Effector CD8-positive, alpha-beta T cell (primary cell): ENCODE measurements around the gene MORN1.
A peak's percentile ranks its signal among the peaks of the same experiment; 100 is the strongest.
"Not testable (repeated sequence)": the region's sequence is repeated elsewhere in the genome, so short reads cannot be mapped to it uniquely, and the experiment has no call there.

Source experiments
- DNase-seq: peaks from one replicate; lab custom pipeline; 2025; lab: John Stamatoyannopoulos, UW
- total RNA-seq, 4 experiments: gene quantifications; one replicate each; lab custom pipeline; 2026; lab: John Stamatoyannopoulos, UW

The MORN1 gene
- total RNA-seq: 8.7 to 13.4 (median 10.4) reads per million in 4 experiments

DNA sequence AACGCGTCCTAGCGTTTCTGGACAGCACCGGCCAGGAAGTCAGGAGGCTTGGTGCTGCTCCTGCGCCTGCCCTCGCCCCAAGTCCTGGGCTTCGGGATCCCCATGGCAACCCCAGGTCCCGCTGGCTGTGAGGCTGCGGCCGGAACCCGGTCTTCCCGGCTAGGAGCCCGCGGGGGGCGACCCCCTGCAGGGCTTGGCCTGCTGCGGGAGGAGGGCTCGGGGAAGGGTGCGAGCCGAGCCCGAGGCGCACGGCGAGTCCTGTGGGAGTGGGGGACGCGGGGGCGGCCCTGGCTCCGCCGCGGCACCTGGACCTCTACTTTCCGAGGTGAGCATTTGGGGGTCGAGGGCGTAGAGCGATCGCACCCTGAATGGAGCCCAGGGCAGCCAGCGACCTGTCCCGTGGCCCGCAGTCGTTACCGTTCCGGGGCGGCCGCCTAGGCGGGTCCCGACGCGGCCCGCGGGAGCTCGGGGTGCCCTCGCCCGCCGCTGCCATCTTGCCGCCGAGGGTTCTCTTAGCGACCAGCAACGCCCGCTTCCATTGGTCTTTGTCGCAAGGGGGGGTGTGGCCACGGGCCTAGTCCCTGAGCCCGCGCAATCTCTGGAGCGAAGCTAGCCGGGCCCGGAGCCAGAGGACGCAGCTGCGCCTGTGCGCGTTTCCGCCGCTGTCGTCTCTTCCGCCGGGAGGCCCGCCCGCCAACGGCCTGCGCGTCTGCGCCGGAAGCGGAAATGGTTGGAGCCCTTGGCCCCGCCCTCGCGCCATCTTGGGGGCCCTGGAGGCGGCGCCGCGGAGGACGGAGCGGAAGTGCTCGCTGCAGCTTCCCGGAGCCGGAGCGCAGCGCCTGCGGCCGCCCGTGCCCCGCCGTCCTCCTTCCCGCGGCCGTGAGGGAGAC, at the start of gene MORN1, which contains the start of gene RER1:
Gene MORN1 (minus strand): TSS at position 514 of the 890 bp plus-strand sequence. CDS start 21 bp downstream, at position 493.
Gene RER1 (plus strand): TSS at position 801 of the 890 bp plus-strand sequence. CDS start 3,950 bp downstream, outside the sequence.
- peak; percentile 97 for DNase-seq

DNA sequence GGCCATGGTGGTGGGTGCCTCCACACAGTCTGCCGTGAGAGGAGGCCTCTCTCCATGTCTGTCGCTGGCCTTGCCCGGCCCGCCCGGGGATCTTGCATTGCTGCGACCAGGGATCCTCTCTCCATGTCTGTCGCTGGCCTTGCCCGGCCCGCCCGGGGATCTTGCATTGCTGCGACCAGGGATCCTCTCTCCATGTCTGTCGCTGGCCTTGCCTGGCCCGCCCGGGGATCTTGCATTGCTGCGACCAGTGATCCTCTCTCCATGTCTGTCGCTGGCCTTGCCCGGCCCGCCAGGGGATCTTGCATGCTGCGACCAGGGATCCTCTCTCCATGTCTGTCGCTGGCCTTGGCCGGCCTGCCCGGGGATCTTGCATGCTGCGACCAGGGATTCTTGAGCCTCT, 49.0 kb upstream of the MORN1 start:
- not testable (repeated sequence) for DNase-seq

DNA sequence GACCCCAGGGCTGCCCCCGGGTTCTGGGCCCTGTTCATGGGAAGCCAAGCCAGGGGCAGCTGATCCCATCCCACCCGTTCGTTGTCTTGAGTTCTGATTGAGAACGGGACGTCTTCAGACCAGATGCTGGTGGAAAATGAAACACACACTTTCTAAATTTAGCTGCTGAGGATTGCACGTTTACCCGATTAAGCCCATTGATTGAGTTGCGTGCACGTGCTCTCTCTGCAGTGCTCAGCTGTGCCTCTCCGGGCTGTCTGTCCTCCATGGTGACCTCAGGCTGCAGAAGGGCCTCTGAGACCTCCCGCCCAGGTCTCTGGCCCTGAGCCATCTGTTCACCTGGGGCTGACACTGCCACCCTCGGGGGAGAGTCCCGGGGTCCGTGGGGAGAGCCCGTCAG, 48.0 kb upstream of the MORN1 start:
- no peak for DNase-seq

DNA sequence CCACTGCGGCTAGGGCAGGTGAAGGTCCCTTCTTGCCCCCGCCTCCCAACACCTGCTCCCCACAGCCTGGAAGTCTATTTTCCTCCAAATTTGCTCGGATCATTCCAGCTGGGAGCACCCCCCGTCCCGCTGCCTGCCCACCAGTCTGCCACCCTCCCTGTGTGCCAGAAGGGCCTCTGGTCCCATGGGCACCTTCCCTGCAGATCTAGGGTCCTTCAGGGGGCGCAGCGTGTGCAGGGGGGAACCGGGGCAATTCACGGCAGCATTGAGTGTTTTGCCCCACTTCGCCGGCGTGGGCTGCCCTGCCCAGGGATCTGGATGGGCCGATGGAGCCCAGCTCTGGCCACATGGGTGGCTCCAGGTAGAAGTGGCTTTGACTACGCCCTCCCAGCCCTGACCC, 47.3 kb upstream of the MORN1 start:
- no peak for DNase-seq

DNA sequence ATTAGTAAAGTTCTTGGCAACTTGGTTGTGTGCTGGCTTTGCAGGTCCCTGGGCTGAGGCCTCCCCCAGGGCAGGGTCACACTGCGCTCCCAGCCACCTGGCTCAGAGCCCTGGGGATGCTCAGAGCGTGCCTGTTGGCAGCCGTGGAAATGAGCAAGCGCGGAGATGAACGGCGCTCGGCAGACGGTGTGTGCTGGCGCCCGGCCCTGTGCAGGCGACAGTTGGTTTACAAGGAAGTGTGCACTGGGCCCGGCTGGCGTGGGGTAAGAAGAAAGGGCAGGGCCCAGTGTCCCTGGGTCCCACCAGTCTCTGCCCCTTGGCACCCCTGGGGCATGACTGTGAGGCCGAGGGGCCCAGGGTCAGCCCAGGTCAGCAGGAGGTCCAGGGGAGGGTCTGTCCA, 46.7 kb upstream of the MORN1 start:
- DNase-seq: no peak

DNA sequence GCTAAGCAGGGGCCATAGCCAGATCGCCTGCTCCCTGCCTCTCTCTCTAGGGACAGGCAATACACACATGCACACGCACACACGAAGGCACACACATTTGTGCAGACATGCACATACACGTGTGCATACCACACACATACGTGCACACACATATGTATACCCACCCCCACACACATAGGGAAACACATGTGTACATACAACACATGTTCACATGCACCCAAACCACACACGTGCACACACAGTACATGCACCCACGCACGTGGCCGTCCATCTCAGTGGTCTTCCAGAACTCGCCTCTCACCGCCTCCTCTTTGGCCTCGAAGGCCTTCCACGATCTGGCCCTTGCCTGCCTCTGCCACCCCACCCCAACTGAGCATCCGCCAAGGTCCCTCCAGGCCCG, 46.3 kb upstream of the MORN1 start:
- DNase-seq: no peak

DNA sequence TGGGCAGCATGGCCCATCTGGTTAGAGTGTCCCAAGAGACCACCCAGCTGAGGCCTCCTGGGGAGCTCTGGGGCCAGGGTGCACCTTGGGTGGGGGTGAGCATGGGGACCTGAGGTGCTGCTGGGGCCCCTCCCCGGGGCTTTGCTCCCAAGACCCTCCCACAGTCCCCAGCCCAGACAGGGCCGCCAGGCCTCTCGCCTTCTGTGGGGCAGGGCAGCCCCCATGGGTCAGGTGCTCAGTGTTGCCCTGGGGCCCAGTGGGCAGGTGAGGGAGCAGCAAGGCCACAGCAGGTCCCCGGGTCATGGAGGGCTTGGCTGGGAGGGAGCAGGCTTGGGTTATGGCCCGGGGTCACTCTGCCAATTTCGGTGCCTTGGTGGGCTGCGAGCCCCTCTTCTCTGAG, 45.5 kb upstream of the MORN1 start:
- DNase-seq: no peak

DNA sequence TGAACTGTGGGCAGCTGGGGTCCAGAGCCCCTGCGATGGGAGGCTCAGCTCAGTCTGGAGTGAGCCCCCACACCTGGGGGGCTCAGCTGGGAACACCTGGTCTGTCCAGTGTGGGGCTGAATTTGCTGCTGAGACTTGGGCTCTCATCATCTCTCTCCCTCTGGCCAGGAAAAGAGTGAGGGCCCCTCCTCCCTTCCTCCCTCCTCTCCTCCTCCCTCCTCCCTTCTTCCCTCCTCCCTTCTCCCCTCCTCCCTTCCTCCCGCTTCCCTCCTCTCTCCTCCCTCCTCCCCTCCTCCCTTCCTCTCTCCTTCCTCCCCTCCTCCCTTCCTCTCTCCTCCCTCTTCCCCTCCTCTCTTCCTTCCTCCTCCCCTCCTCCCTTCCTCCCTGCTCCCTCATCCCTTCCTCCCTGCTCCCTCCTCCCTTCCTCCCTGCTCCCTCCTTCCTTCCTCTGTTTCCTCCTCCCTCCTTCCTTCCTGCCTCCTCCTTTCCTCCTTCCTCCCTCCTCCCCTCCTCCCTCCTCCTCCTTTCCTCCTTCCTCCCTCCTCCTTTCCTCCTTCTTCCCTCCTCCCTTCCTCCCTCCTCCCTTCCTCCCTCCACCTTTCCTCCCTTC, 44.5 kb upstream of the MORN1 start:
- DNase-seq: no peak

DNA sequence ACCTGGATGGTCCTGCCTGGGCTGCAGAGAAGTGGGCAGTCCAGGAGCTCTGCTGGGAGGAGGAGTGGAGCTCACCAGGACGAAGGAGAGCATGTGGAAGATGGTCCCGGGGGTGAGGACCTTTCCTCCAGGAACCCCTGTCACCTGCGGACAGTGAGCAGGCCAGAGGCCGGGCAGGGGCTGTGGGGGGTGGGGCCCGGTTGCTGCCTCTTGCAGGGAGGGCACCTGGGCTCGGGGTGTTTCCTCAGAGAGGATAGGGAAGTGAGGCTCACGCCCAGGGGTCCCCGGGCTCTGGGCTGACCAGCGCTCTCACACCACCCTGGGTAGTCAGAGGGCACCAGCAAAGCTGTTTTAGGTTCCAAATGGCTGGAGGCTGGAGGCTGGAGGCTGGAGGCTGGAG, 43.7 kb upstream of the MORN1 start:
- DNase-seq: no peak

DNA sequence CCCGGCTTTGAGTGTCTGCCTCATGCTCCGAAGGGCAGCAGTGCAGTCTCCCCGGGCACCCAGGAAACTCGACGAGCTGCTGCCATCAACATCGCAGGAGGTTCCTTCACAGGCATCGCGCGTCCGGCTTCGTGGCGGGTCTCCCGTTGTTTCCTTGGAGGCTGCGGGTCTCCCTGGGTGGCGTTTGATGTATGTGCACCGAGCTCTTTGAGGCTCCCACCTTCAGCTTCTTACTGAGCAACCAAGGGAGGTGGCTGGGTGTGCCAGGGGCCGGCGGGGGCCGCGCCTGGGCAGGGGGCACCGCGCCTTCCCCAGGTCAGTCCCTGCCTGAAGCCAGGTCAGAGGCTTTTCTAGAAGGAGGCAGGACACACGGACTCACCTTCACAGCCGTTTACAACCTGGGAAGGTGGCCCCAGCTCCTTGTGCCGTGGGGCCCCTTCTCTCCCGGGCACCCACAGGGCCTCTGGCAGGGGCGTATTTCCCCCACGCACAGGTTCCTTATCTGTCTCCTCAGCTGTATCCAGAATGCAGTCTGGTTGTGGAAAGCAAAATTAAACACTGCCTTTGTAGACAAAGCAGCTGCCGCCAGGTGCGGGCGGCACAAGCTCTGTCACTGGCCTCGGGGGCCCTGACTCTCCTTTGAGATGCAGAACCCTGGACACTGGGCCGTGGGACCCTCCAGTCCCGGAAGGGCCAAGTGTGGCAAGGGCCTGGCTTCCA, 42.7 kb upstream of the MORN1 start:
- DNase-seq: no peak

DNA sequence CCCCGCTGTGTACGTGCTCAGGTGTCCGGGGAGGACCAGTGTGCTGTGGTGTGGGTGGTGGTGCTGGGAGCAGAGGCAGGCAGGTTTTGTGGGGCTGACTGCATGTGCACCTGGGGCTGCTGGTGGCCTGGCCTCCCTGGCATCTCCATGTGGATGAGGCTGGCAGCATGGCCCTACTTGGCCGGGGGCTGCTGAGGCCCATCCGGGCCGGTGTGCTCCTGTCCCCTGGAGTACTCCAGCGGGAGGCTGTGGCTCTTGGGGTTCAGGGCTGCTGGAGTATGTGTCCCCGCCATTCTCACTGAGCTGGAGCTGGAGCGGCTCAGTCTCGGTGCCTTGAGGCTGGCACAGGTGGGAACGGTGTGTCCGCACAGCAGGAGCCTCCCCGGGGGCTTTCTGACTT, 41.8 kb upstream of the MORN1 start:
- no peak for DNase-seq

DNA sequence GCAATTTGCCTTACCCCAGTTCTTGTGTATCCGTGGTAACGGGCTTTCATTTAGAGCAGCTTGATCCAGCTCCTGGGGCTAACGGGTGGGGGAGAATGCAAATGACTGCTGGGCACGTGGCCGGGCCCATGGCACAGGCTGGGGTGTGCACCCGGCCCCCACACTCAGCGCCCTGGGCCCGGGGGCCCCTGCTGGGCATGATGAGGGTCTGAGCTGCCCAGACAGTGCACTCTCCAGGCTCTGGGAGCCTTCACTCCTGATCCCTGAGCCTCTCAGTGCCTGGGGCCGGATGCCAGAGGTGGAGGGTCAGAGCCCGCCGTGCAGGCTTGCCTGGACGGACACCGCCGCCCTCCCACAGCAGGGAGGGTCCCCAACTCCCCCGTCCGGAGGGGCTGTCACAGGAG, 41.1 kb upstream of the MORN1 start:
- DNase-seq: no peak

DNA sequence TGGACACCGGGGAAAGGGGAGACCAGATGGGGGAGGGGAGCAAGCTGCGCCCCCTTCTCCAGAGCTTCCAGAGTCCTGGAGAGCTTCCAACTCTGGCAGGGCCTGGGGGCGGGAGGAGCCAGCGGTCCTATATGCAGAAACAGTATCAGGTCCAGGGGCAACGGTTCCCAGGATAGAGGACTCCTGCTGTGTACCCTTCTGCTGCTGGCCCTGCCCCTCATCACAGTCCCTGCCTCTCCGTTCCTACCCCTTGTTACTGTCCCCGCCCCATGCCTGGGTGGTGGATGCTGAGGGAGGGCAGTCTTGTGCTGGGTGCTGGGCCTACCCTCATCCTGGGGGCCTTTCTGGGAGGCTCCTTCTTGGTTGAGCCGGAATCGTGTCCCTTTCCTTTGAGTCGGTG, 40.2 kb upstream of the MORN1 start:
- DNase-seq: no peak

DNA sequence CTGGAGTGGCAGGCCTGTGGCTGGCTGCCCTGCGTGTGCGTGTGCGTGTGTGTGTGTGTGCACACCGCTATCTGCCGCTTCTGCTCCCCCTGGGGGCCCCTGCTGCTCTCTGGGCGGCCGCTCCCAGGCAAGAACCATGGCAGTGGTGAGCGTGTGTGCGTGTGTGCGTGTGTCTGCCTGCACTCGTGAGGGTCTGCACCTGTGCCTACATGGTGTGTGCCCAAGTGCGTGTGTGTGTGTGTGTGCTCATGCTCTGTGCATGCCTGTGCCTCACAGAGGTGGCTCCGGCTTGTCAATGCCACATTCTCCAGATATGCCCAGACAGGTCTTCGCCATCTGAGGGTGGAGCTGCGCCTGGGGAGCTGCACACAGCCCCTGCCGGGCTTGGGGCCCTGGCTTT, 39.7 kb upstream of the MORN1 start:
- DNase-seq: no peak

DNA sequence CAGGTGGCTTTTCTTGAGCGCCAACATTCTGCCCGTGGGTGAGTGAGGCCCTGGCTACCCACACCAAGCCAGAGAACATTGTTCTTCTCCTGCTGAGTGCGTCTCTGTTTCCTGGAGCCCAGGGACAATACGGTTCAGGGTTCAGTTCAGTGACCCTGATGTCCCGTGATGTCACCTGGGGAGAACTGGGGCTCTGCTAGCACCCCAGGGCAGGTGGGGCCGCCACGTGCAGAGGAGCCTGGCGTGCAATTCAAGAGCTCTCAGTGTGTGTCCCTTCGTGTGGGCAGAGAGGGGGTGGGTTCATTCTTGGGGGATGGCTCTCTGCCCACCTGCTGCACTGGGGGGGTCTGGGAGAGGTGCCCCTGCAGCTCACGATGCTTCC, 39.2 kb upstream of the MORN1 start:
- DNase-seq: no peak

DNA sequence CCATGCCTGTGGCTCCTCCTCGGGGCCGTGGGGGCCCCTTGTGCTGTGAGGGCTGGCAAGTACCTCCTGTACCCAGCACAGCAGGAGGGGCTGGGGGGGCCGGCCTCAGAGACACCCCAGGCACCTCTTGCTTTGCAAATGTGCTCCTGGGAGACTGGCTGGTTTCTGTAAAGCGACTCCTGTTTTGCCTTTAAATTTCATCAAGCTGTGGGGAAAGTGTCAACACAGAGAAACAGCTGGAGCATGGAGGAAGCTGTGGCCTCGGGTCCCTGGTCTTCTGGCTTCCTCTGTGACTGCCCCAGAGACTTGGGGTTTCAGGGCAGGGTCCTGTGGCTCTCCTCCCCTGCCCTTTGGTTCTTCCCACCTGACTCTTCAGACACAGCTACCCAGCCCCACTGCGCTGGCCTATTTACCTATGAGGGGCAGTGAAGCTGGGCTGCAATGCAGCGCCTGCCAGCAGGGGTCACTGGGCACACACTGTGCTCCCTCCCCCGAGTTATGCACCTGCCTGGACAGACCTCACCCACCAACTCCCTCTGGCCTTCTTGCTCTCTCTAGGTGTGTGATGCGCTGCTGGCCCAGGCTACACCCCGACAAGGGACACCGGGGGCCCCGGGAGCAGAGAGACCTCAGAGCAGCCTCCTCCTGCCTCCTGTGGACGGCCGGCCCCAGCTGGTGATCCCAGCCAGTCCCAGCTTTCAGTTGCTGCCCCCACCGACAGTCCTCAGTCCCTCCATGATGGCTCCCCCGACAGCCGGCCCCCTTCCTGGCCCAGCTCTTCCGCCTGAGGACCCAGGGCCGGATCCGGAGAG, 38.6 kb upstream of the MORN1 start:
- no peak for DNase-seq

DNA sequence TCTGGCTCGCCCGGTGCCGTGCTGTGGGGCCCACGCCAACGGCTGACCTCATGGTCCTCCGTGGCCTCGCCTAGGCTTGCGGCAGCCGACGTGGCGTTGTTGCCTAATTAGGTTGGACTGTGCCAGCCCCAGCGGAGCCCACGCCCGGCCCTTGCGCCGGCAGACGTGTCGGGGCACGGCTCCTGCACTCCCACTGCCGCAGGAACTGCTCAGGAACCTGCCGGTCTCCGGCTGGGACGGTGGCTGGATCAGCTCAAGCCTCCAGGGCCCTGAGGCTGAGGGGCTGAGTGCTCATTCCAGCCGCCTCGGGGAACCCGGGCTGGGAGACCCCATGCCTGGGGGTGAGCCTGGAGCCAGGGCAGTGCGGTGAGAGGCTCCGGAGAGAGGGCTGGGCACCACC, 37.1 kb upstream of the MORN1 start:
- DNase-seq: no peak

DNA sequence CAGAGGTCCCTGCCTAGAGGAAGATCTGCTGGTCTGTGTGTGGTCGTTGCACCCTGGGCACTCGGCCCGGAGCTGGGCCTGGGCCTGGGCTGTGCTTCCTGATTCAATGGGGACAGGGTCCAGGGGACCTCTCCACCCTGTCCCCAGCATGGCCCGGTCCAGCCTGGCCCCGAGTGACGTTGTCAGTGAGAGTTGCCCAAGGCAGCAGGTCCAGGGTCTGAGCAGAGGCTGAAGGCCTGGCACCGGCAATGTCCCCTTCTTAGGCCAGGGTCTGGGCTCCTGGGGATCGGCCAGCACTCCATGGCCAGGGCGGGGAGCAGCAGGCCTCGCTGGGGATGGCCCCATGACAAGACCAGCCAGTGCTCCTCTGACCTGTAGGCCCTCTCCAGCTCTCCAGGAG, 36.6 kb upstream of the MORN1 start:
- no peak for DNase-seq

DNA sequence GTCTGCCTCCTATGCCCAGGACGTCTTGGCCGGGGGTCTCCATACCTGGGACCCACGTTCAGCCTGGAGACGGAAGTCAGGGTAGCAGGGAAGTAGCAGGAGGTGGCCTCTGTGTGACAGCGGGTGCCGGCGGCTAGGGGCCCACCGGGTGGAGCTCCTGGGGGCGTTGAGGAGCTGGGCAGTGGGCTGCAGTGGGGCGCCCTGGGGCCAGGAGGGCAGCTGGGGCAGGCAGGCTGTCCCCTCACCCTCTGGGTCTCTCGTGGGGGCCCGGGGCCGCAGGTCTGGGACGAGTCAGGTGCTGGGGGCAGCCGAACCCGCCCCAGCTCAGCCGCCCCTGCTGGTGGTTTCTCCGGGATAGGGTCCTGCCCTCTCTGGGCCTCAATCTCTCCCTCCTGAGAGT, 35.7 kb upstream of the MORN1 start:
- no peak for DNase-seq

DNA sequence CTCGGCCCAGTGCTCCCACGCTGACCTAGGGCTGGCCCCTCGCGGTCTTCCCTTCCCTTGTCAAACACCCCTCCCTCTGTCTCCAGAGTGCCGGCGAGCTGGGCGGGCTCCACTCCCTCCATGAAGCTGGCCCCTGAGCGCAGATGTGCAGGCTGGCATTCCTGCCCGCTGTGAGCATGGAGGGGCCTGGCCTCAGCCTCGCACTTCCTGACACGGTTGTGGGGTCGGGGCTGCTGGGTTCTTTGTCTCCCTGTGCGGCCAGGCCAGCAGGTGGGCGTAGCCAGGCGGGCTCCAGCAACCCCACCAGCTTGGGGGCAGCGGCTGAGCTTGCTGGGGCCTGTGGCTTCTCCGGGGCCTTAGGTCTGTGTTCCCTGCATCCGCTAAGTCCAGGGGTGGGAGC, 35.2 kb upstream of the MORN1 start:
- DNase-seq: no peak

DNA sequence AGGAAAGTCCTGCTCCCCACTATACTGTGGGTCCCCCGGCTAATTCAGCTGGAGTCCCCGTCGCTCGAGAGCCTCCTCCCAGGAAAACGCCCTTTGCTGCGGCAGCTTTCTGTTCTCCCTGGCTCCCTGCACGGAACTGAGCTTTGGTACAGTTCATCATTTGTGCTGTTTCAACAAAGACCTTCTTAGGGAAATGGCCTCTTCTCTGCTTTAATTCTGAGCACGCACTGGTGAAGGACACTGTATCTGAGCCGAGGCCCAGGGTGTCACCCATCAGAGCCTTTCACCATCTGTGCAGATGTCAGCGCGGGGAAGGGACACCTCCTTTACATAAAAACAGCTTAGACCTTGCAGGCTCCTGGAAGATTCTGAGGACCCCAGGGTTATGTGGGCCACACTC, 34.5 kb upstream of the MORN1 start:
- DNase-seq: no peak

DNA sequence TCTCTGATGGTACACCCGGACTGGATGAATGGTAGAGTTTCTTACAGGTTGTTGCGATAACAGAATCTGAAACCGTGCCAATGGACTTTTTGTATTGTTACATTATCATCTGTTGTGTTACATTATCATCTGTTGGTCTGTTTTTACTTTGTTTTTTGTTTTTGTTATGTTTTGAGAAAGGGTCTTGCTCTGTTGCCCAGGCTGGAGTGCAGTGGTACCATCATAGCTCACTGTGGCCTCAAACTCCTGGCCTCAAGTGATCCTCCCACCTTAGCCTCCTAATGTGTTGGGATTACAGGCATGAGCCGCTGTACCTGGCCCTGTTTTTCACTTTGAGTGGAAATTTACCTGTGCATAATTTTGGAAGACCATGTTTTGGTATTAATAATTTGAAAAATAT, 31.2 kb upstream of the MORN1 start:
- DNase-seq: no peak
